HEK293T (cell line): ENCODE measurements around the gene SLC2A6.

Experiments
- ARNT ChIP-seq: fragments of 450-650 bp; IDR thresholded peaks from 2 replicates; pipeline ENCODE4 v1.6.1; 2017; ENCODE audit warnings: mild to moderate bottlenecking
- FOXA1 ChIP-seq: fragments of 450-650 bp; IDR thresholded peaks from 2 replicates; pipeline ENCODE4 v1.6.1; 2016; ENCODE audit warnings: mild to moderate bottlenecking
- FOXM1 ChIP-seq: fragments of 450-650 bp; IDR thresholded peaks from 2 replicates; pipeline ENCODE4 v1.6.1; 2017; ENCODE audit warnings: mild to moderate bottlenecking, borderline replicate concordance
- LEF1 ChIP-seq: fragments of 450-650 bp; IDR thresholded peaks from 2 replicates; pipeline ENCODE4 v1.6.1; 2017; ENCODE audit warnings: mild to moderate bottlenecking, borderline replicate concordance
- NFRKB ChIP-seq: fragments of 450-650 bp; IDR thresholded peaks from 2 replicates; pipeline ENCODE4 v1.6.1; 2016; ENCODE audit warnings: mild to moderate bottlenecking, moderate library complexity
- SP1 ChIP-seq: fragments of 450-650 bp; IDR thresholded peaks from 2 replicates; pipeline ENCODE4 v1.6.1; 2017
- SUZ12 ChIP-seq: fragments of 450-650 bp; IDR thresholded peaks from 2 replicates; pipeline ENCODE4 v1.6.1; 2016; ENCODE audit warnings: mild to moderate bottlenecking
- TARDBP ChIP-seq: fragments of 450-650 bp; IDR thresholded peaks from 2 replicates; pipeline ENCODE4 v1.6.1; 2016

GRCh38 chr9:133423216-133423615 is 55.7 kb downstream of the SLC2A6 start:
- TF ChIP-seq ARNT (no peak), TARDBP (no peak), SUZ12 (no peak), FOXM1 (no peak), SP1 (no peak), FOXA1 (no peak), NFRKB (no peak), LEF1 (no peak)
